K562 (cell line): ENCODE measurements around the gene VASH2. TPM values are rescaled to one million over a fixed set of nuclear protein-coding genes. Genes with fewer than 3 reads are reported as not detected.

ENCODE experiments used
- POLR3G ChIP-seq: IDR thresholded peaks from 2 replicates; pipeline ENCODE4 v1.6.1; 2011; ENCODE audit not compliant: insufficient read length, insufficient replicate concordance; ENCODE audit errors: extremely low read depth
- THAP12 ChIP-seq: fragments of 250-450 bp; sonication (Bioruptor Pico); IDR thresholded peaks from 2 replicates; pipeline ENCODE4 v1.9.0; 2021; ENCODE audit warnings: mild to moderate bottlenecking, inconsistent platforms
- ZNF212 ChIP-seq: fragments of 450-650 bp; formaldehyde crosslinking; IDR thresholded peaks from 2 replicates; pipeline ENCODE4 v1.4.0; 2020; ENCODE audit warnings: mild to moderate bottlenecking
- ZNF280B ChIP-seq: fragments of 250-450 bp; sonication (Bioruptor Pico); IDR thresholded peaks from 2 replicates; pipeline ENCODE4 v1.5.1; 2021; ENCODE audit warnings: mild to moderate bottlenecking
- ZNF518B ChIP-seq: fragments of 250-450 bp; sonication (Bioruptor Pico); IDR thresholded peaks from 2 replicates; pipeline ENCODE4 v1.5.0; 2021; ENCODE audit warnings: mild to moderate bottlenecking, moderate library complexity
- polyA plus RNA-seq, 8 experiments: library from polyadenylated mRNA; depleted of rRNA in 4 of 8; stranded (reverse) in 5 of 8; unstranded in 3 of 8; fragments of >200 nt; fragmentation: Nextera tagmentation in 2 of 8; fragmentation: Illumina TruSeq in 1 of 8; extraction: Ambion mirVana in 2 of 8; extraction: Trizol in 1 of 8; gene quantifications; 2 replicates each; pipeline versions ENCODE4 v1.2.1 to v1.2.3, GENCODE V29; 2011 to 2014; ENCODE audit warnings: inconsistent platforms in 1 of 8, missing spikeins in 1 of 8
- total RNA-seq, 7 experiments: library from RNA; depleted of rRNA in 6 of 7; stranded (reverse); fragments of >200 nt in 6 of 7; fragmentation: Illumina TruSeq in 2 of 7; extraction: Trizol in 2 of 7; gene quantifications; 2 replicates each; pipeline versions ENCODE4 v1.2.1 to v1.2.3, GENCODE V29; 2011 to 2021; ENCODE audit warnings: low replicate concordance in 1 of 7

The VASH2 gene
- total and polyA plus RNA-seq, 9 of the 15 experiments (the other 6 are each of a cell fraction or from before 2014, with no cell fraction given), result 0.04 to 0.40 (median 0.10) TPM; not detected in 1

- TF ChIP-seq ZNF280B, result no peak
- TF ChIP-seq THAP12 (CRISPR knock-in tag), result no peak
- no peak for TF ChIP-seq POLR3G
- no peak for TF ChIP-seq ZNF518B (CRISPR knock-in tag)
- no peak for TF ChIP-seq ZNF212 (CRISPR knock-in tag)
- TF ChIP-seq, all 486 proteins: peak for 0
Measured at GRCh38 chr1:212944229-212944901, 6.0 kb upstream of the VASH2 start (continued).
